WI38 (cell line): Measurements from ENCODE around the gene KCNC4.
A peak's percentile ranks its signal among the peaks of the same experiment; 100 is the strongest.

Experiments
- H3K4me3 ChIP-seq: 2 replicates; pipeline ENCODE4 v1.5.1; 2011; ENCODE audit warnings: low read depth, mild to moderate bottlenecking, control low read depth, low read length
- CTCF ChIP-seq: IDR thresholded peaks from 2 replicates; pipeline ENCODE4 v1.5.1; 2012; ENCODE audit warnings: low read depth, mild to moderate bottlenecking, control low read depth, low read length

The KCNC4 gene

GRCh38 chr1:110188035-110188618 lies 22.0 kb upstream of the KCNC4 start:
- no peak for TF ChIP-seq CTCF
- H3K4me3 ChIP-seq, result no peak overlapping the region

GRCh38 chr1:110189181-110189580 lies 20.9 kb upstream of the KCNC4 start:
- TF ChIP-seq CTCF, result no peak
- no peak overlapping the region for H3K4me3 ChIP-seq

DNA sequence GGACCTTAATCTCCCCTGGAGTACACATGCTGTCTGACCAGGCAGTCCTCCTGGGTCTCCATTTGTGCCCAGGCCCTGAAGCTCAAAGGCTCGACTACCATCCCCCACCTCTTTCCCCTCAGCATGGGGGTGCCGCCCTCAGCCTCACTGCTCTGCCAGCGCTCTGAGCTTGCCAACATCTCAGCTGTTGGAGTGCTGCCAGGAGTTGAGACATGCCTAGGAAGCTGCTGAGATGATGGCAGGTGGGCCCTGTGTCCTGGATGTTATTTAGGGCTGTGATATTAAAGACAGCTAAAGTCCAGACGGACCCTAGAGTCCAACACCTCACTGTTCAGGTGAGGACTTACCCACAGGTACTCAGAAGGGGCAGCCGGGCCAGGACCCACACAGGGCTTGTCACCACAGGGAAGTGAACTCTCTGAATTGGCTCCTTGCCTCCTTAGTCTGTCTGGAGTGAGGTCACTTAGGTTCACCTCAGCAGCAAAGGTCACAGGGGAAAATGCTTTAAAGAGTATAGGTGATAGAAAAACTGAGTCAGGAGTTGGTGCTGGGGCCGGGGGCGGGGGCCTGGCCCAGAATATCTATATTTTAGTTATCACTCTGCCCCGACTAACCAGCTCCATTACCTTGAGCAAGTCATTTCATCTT lies 19.7 kb upstream of the KCNC4 start:
- TF ChIP-seq CTCF, result no peak

DNA sequence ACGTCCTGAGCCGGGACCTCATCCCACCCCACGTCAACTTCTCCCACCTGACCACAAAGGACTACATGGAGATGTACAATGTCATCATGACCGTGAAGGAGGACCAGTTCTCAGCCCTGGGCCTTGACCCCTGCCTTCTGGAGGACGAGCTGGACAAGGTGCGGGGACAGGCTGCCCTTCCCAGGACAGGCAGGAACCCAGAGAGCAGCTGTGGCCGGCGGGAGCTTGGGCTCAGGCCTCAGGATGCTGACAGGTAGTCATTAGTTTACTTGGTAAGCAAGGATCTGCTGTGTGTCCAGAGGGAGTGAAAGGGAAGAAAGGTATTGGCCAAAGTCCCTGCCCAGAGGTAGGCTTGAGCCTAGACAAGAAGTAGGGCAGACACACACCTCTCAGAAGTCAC lies 17.6 kb upstream of the KCNC4 start:
- no peak for TF ChIP-seq CTCF

More for the DNA sequence above, 19.7 kb upstream of the KCNC4 start:
- no peak overlapping the region for H3K4me3 ChIP-seq

GRCh38 chr1:110195196-110195595 lies 14.9 kb upstream of the KCNC4 start:
- no peak for TF ChIP-seq CTCF
- no peak overlapping the region for H3K4me3 ChIP-seq

More for the DNA sequence above, 17.6 kb upstream of the KCNC4 start:
- H3K4me3 ChIP-seq, result no peak overlapping the region

DNA sequence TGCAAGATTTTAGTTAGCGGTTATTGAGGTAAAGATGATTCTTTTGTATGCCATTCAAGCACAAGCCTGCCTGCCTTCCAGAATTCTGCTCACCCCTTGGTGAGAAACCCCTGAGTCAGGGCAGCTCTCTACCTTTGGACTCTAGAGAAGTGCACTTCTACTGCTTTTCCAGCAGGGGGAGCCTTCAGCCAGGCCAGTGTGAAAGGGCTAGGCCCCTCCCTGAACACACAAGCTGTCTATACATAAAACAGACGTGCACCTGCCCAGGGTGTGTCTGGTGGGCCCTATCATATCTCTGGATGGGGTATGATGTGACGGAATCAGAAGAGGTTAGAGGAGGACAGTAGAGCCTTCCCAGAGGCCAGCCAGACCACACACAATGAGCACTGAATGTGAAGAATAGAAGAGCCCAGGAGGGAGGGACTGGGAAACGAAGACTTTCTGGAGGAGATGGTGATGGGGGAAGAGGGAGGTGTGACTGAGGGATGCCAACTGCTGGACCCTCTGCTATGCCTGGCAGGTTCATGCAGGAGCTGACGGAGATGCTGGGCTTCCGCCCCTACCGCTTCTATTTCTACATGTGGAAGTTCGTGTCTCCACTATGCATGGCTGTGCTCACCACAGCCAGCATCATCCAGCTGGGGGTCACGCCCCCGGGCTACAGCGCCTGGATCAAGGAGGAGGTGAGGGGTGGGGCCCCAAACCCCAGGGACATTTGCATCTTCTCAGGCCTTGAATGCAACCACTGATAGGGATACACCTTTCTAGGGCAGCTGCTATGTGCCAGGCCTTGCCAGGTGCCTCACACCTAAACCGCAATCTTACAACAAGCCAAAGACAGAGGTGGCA lies 13.0 kb upstream of the KCNC4 start:
- peak; percentile 95 for TF ChIP-seq CTCF
- no peak overlapping the region for H3K4me3 ChIP-seq
